ENCODE data around the gene FAM81A.
A peak's percentile ranks its signal among the peaks of the same experiment; 100 is the strongest.

The FAM81A gene

GRCh38 chr15:59437817-59438624, at the start of gene FAM81A:
FAM81A (plus strand) TSS chr15:59438186; CDS start chr15:59458627, 20,441 bp downstream.
- peak within 1 kb of the TSS; percentile 88 for H3K4me3 ChIP-seq
- H3K27ac ChIP-seq = peak within 1 kb of the TSS; percentile 50 to 66
- TF ChIP-seq, protein P1, sequence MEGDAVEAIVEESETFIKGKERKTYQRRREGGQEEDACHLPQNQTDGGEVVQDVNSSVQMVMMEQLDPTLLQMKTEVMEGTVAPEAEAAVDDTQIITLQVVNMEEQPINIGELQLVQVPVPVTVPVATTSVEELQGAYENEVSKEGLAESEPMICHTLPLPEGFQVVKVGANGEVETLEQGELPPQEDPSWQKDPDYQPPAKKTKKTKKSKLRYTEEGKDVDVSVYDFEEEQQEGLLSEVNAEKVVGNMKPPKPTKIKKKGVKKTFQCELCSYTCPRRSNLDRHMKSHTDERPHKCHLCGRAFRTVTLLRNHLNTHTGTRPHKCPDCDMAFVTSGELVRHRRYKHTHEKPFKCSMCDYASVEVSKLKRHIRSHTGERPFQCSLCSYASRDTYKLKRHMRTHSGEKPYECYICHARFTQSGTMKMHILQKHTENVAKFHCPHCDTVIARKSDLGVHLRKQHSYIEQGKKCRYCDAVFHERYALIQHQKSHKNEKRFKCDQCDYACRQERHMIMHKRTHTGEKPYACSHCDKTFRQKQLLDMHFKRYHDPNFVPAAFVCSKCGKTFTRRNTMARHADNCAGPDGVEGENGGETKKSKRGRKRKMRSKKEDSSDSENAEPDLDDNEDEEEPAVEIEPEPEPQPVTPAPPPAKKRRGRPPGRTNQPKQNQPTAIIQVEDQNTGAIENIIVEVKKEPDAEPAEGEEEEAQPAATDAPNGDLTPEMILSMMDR (IDR thresholded peaks at IDR 0.05) = no peak
- peak; percentile 91 for DNase-seq (ENCODE audit: low spot score)

DNA sequence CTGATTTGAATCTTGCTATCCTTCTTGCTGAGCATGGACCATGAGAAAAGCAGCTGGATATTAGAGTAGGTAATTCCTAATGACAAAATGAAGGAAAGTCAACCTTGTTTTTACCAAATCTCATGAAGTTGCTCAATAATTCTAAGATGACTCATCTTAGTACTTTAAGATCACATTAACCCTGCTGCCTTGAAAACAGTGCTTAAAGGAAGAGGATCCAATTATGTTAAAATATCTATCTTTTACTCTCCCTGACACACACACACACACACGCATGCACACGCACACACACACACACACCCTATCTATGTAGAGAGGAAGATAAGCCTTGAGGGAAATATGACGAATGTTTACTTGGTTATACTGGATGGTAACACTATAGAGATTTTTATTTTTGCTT, 49.3 kb upstream of the FAM81A start:
- no peak for DNase-seq (ENCODE audit: low spot score)
- TF ChIP-seq, protein P1 (IDR thresholded peaks at IDR 0.05) = no peak
- no peak overlapping the region for H3K4me3 ChIP-seq
- H3K27ac ChIP-seq = no peak overlapping the region

DNA sequence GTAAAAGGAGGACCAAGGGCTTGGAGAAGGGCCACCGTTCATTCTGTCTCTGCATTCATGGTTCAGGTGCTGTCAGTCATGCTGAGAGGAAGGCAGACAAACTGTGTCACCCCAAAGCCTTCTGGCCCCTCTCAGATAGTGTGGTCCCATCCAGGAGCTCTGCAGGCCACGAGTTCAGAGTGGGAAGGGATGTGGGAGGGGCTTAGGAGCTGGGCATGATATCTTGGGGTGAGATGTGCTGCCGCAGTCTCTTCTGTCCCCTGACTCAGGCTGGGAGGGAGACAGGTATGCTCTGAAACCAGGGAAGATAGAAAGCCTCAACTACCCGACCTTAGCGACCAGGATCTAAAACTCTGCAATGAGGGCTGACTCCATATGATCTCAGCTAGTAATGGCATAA, 45.7 kb upstream of the FAM81A start:
- no peak overlapping the region for H3K4me3 ChIP-seq
- no peak for DNase-seq (ENCODE audit: low spot score)
- no peak overlapping the region for H3K27ac ChIP-seq
- TF ChIP-seq, protein P1 (IDR thresholded peaks at IDR 0.05) = no peak

- no peak for DNase-seq (ENCODE audit: low spot score)
- Histone ChIP-seq H3K27ac (no peak overlapping the region), H3K4me3 (no peak overlapping the region)
- TF ChIP-seq, protein P1 (IDR thresholded peaks at IDR 0.05) = no peak
Observed at GRCh38 chr15:59394166-59394661, 43.8 kb upstream of the FAM81A start.

DNA sequence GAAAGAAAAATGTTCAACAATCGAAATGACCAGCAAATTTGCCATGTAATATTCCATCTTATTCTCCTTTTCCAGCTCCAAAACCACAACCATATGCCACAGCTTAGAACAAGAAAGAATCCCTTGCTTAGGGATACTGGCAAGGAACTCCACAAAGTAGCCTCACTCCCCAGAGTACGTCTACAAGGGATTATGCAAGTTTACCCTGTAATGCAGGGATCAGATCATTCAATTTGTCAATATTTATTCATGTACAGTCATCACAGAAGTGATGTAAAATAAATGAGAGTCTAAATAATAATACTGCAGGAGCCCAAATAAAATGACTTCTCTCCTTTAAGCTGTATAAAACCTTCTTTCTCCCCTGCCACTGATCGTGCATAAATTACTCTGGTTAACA, 41.8 kb upstream of the FAM81A start:
- no peak for DNase-seq (ENCODE audit: low spot score)
- no peak overlapping the region for H3K27ac ChIP-seq
- no peak overlapping the region for H3K4me3 ChIP-seq
- TF ChIP-seq, protein P1 (IDR thresholded peaks at IDR 0.05) = no peak

GRCh38 chr15:59396679-59397078, 41.3 kb upstream of the FAM81A start:
- TF ChIP-seq, protein P1 (IDR thresholded peaks at IDR 0.05) = no peak
- no peak for DNase-seq (ENCODE audit: low spot score)
- H3K27ac ChIP-seq = no peak overlapping the region
- no peak overlapping the region for H3K4me3 ChIP-seq

- TF ChIP-seq, protein P1 (IDR thresholded peaks at IDR 0.05) = no peak
- H3K4me3 ChIP-seq = no peak overlapping the region
- no peak overlapping the region for H3K27ac ChIP-seq
- DNase-seq (ENCODE audit: low spot score) = no peak
Observed at GRCh38 chr15:59398220-59398619, 39.8 kb upstream of the FAM81A start.

Measured in coronary artery (tissue), 2 donors.